GM21786 (cell line): ENCODE measurements around the gene BACE2.

Source experiments
- ATAC-seq: cut with Tn5 transposase; IDR thresholded peaks from one replicate; pipeline ENCODE4 v1.9.1; 2021; ENCODE audit not compliant: unreplicated experiment

The BACE2 gene

GRCh38 chr21:41317458-41317857 is 149.5 kb downstream of the BACE2 start:
- no peak for ATAC-seq

GRCh38 chr21:41318218-41318617 is 150.3 kb downstream of the BACE2 start:
- no peak for ATAC-seq

GRCh38 chr21:41319273-41319672 is 151.3 kb downstream of the BACE2 start:
- no peak for ATAC-seq

GRCh38 chr21:41321211-41321907 is 153.4 kb downstream of the BACE2 start:
- no peak for ATAC-seq

- no peak for ATAC-seq
Measured at GRCh38 chr21:41321908-41322495, 154.0 kb downstream of the BACE2 start.

- no peak for ATAC-seq
Measured at GRCh38 chr21:41322496-41323382, 154.8 kb downstream of the BACE2 start.

- no peak for ATAC-seq
Measured at GRCh38 chr21:41325138-41325912, 157.4 kb downstream of the BACE2 start.

- no peak for ATAC-seq
Measured at GRCh38 chr21:41326414-41327080, 158.6 kb downstream of the BACE2 start.

- no peak for ATAC-seq
Measured at GRCh38 chr21:41327753-41328152, 159.8 kb downstream of the BACE2 start.

GRCh38 chr21:41328660-41329607 is 161.0 kb downstream of the BACE2 start:
- no peak for ATAC-seq
